ENCODE measurements around the gene TEX48.

TEX48 gene

DNA sequence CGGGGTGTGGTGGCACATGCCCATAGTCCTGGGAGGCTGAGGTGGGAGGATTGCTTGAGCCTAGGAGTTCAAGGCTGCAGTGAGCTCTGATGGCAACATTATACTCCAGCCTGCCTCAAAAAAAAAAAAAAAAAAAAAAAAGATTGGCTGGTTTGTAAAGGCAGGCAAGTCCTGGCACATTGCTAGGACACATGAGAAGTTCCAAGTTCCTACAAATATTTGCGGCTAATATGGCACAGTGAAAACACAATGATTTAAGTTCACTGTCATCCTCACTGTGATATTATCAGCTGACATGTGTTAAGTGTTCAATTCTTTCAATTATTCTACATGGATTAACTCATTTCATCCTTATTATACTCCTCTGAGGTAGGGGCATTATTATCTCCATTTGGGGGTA is 50.8 kb downstream of the TEX48 start:
- TF ChIP-seq GATA3 (IDR thresholded peaks at IDR 0.05; ENCODE audit: low read depth, low read length) (no peak), GATA2 (IDR thresholded peaks at IDR 0.05; ENCODE audit: low read depth, low read length) (no peak)

DNA sequence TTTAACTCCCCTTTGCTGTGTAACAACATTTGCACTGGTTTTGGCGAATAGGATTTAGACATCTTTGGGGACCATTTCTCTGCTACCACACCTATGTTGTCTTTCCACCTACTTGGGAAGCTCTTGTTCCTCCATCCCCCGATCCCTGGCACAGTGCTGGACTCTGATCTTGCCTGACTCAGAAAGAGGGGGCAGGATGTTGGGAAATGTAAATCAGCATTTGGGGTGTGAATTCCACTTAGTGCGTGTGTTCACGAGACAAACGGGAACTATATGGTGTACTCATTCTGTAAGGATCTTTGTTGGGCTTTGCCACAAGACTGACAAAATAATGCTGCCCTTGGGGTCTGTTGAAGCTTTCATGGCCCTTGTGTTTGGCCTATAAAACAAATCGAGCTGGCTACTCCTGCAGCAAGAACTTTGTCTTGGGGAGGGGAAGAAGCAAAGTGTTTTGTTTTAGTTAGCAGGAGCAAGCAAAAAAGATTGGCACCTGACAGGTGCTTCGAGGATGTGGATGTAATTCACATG is 52.4 kb downstream of the TEX48 start:
- TF ChIP-seq GATA2 (IDR thresholded peaks at IDR 0.05; ENCODE audit: low read depth, low read length): no peak
- TF ChIP-seq GATA3 (IDR thresholded peaks at IDR 0.05; ENCODE audit: low read depth, low read length): no peak

DNA sequence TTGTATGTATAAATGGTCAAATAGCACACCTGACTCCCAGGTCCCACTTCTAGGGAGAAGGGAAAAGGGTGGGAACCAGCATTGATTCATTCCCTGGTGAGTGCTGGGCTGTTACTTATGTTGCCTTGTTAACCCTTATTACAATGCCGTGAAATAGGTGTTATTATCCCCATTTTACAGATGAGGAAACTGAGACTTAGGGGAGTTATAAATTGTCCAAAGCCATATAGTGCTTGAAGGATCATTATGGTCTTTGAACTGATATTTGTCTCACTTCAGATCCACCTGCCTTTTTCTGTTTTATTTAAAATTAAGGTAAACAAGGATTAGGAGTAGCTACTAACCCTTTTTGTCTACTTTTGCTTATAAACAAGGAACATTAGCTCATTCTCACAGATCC is 54.4 kb downstream of the TEX48 start:
- TF ChIP-seq GATA2 (IDR thresholded peaks at IDR 0.05; ENCODE audit: low read depth, low read length) (no peak), GATA3 (IDR thresholded peaks at IDR 0.05; ENCODE audit: low read depth, low read length) (no peak)

DNA sequence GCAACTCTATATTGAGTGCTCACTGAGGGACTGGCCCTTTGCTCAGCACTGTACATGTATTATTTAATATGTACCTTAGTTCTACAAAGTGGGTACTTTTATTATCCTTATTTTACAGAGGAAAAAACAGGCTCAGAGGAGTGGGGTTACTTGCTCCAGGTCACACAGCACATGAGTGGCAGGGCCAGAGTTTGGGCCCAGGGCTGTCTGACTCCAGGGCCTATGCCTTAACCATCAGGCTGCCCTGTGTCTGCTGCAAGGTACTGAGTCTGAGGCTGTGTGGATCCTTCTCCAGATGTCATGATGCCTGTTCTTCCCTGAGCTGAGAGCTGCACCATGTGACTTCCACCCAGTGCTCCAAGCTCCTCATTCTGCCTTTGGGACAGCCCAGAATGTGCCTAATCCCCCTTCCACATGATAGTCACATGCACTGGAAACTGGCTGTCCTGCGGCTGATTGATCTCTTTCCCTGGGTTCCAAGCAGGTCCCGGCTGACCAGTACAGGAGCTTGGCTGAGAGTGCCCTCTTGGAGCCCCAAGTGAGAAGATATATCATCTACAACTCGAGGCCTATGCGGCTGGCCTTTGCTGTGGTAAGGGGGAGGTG is 55.5 kb downstream of the TEX48 start:
- TF ChIP-seq GATA2 (IDR thresholded peaks at IDR 0.05; ENCODE audit: low read depth, low read length) (no peak), GATA3 (IDR thresholded peaks at IDR 0.05; ENCODE audit: low read depth, low read length) (no peak)

DNA sequence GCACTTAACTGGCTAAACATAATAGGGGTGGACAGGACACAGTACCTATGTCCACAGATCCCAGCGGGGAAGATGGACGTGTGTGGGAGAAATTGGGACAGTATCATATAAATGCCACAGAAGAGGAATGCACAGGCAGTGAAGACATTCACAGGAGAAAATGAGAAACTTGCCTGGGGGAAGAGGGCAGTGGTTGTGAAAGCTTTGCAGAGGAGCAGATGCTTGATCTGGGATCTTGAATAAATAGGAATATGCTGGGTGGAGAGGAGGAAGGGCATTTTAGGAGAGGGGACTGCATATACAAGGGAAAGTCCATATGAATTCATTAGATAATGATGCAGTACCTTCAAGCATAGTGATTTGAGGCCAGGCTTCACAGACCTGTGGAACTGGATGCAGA is 57.3 kb downstream of the TEX48 start:
- no peak for TF ChIP-seq GATA2 (IDR thresholded peaks at IDR 0.05; ENCODE audit: low read depth, low read length)
- TF ChIP-seq GATA3 (IDR thresholded peaks at IDR 0.05; ENCODE audit: low read depth, low read length): no peak

DNA sequence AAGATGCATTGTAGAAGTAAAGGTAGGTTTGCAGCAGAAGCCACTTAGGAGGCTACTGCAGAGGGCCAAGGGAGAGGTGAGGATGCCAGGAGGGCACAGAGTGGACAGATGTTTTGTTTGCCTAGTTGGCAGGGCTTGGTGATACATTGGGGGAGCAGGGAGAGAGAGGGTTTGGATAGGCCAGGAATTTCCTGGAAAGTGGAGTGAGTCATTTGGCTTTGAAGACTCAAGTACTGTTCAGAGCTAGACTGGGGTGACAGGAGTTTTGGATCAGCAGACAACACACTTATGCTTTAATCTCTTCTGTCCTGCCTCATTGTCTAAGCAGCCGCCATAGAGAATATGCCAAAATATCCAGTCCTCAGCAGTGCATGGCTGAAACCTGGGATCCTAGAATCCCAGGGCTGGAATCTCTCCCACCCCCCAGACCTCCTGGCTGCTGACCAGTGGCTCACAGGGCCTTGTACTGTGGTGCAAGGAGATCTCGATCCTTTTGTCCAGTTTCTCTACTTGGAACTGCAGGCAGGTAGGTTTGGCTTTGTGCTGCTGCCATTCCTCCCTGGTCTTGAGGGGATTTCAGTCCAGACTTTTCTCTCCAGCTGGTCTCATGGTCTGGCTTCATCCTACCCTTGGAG is 59.9 kb downstream of the TEX48 start:
- no peak for TF ChIP-seq GATA3 (IDR thresholded peaks at IDR 0.05; ENCODE audit: low read depth, low read length)
- TF ChIP-seq GATA2 (IDR thresholded peaks at IDR 0.05; ENCODE audit: low read depth, low read length): no peak

DNA sequence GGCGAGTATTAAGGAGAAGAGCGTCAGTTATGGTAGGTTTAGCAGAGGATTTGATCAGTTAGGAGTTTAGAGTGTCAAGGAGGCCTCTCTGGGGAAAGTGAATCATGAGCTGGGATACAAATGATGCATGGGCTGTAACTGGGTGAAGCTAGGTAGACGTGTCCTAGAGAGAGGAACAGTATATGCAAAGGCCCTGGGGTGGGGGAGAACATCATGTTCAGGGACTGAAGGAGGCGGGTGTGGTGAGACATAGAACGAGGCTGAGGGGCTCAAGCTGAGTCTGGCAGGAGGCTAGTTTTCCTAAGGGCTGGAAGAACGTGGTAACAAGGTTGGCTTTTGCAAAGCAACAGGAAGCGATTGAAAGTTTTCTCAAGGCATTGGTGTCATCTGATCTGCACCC is 60.4 kb downstream of the TEX48 start:
- TF ChIP-seq GATA2 (IDR thresholded peaks at IDR 0.05; ENCODE audit: low read depth, low read length) (no peak), GATA3 (IDR thresholded peaks at IDR 0.05; ENCODE audit: low read depth, low read length) (no peak)

DNA sequence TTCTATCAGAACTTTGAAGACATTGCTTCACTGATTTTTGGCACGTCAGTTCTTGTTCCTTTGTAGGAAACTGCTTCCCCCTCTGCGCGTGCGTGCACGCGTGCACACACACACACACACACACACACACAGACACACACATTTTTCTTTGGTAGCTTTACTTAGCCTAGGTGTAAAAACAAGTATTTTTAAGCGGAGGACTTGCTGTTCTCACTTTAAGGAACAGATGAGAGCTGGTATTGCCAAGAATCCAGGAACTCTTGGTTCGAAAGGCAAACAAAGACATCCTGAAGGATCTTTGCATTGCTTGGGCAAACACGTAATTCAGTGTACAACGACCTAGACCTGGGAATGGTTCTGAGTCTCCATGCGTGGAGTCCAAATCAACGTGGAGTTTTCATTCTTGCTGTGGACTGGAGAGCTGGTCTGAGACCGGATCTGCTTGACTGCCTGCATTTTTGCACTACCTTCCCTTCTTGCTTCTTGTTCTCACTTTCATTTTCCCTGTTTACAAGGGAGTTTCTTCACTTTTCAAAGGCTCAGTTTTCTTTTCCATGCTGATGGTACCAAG is 62.7 kb downstream of the TEX48 start:
- TF ChIP-seq GATA2 (IDR thresholded peaks at IDR 0.05; ENCODE audit: low read depth, low read length): no peak

DNA sequence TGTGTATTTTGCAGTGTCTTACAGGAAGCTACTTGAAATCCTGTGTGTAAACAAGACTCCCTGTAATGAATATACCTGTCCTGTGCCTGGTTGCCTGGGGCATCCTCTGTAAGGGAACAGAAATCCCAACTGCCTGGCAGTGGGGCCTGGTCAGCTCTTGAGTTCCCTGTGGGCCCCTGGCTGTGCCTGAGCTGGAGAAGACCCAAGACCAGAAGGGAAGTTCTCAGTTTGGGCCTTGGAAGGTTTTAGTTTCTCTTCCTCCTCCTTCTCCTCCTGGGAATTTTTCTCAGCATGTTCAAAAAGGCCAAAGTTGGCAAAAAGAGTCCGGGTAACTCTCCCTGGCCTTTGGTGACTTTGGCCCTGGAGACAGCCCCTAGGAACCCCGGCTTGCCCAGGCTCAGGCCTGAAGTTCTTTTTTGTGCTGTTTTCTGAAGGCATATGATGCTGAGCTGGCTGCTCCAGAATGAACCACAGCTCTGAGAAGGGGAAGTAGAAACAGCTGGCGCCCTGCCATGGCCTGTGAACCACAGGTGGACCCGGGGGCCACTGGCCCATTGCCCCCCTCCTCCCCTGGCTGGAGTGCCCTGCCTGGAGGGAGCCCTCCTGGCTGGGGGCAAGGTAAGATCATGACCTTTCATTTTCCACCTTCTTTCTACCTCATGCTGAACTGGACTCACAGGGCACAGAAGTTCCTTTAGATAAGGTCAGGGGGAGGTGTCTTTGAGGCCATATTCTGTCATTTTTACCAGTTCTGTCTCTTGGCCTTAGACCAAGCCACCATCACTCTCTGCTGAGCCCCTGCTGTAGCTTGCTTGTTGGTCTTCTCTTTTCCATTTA is 65.1 kb downstream of the TEX48 start:
- TF ChIP-seq GATA2 (IDR thresholded peaks at IDR 0.05; ENCODE audit: low read depth, low read length) (no peak), GATA3 (IDR thresholded peaks at IDR 0.05; ENCODE audit: low read depth, low read length) (no peak)
